BLaER1 treated with 17β-estradiol and CSF1 and Interleukin-3, amounts not matched to agents 10 nM and 100 nM (cell line): ENCODE data around the gene SLC18A3.
A peak's percentile ranks its signal among the peaks of the same experiment; 100 is the strongest.

ENCODE experiments used
- H3K27ac ChIP-seq, 11 experiments: shearing (Covaris generic); formaldehyde crosslinking; 2 replicates each; pipeline ENCODE4 v1.8.1; 2022
- H3K27me3 ChIP-seq, 11 experiments: shearing (Covaris generic); formaldehyde crosslinking; 2 replicates each; pipeline ENCODE4 v1.8.1; 2022
- H3K36me3 ChIP-seq, 11 experiments: shearing (Covaris generic); formaldehyde crosslinking; 2 replicates each; pipeline ENCODE4 v1.8.1; 2022
- H3K4me1 ChIP-seq, 10 experiments: shearing (Covaris generic); formaldehyde crosslinking; 2 replicates each; pipeline ENCODE4 v1.8.1; 2022
- H3K4me2 ChIP-seq, 11 experiments: shearing (Covaris generic); formaldehyde crosslinking; 2 replicates each; pipeline ENCODE4 v1.8.1; 2022
- H3K4me3 ChIP-seq, 10 experiments: shearing (Covaris generic); formaldehyde crosslinking; 2 replicates each; pipeline ENCODE4 v1.8.1; 2022
- H3K9ac ChIP-seq, 11 experiments: shearing (Covaris generic); formaldehyde crosslinking; 2 replicates each; pipeline ENCODE4 v1.8.1; 2022
- H3K9me3 ChIP-seq, 11 experiments: shearing (Covaris generic); formaldehyde crosslinking; replicated peaks in 1 of 11; 2 replicates each; pipeline ENCODE4 v1.8.1; 2022
- H4K20me1 ChIP-seq, 11 experiments: shearing (Covaris generic); formaldehyde crosslinking; 2 replicates each; pipeline ENCODE4 v1.8.1; 2022
- Cebpa-rat ChIP-seq, 11 experiments: shearing (Covaris generic); IDR thresholded peaks; 2 replicates each; pipeline ENCODE4 v1.8.1; 2022

The SLC18A3 gene

DNA sequence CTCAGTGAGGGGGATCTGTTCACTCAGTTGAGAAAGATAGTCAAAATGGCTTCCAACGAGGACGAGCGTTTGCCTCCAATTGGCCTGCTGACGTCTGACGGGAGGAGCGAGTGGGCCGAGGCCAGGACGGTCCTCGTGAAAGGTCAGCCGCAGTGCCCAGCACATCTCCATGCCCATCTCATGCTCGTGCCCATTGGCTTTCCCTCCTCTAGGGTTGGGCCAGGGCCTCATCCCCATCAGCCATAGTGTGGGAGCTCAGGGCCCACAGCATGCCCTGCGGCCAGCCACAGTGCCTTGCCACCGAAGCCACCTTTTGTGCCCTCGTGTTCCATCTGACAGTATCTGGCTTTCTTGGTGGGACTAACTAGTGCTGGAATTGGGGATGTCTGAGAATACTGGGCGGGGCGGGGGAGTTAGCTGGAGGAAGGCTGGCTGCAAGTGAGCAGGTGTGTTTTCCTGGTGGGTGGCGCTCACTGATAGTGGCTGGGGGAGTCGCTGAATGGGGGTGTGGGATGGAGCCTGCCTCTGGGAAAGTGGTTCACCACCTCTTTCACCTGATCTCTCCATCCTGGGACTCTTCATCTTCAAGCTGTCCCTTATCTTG, 17.6 kb downstream of the SLC18A3 start:
- Histone ChIP-seq H3K4me1 (peaks cover 0 to 4% (median 0%) of the 10 kb centered on the region in 10 experiments; a peak in 2 of 20 replicates), H3K27me3 (no peaks in the 10 kb centered on the region), H4K20me1 (no peaks in the 10 kb centered on the region), H3K9me3 (no peaks in the 10 kb centered on the region), H3K9ac (no peak overlapping the region), H3K4me3 (no peak overlapping the region), H3K36me3 (no peaks in the 10 kb centered on the region), H3K4me2 (no peak overlapping the region), H3K27ac (no peak overlapping the region)
- no peak for TF ChIP-seq Cebpa-rat (IDR thresholded peaks at IDR 0.05)

DNA sequence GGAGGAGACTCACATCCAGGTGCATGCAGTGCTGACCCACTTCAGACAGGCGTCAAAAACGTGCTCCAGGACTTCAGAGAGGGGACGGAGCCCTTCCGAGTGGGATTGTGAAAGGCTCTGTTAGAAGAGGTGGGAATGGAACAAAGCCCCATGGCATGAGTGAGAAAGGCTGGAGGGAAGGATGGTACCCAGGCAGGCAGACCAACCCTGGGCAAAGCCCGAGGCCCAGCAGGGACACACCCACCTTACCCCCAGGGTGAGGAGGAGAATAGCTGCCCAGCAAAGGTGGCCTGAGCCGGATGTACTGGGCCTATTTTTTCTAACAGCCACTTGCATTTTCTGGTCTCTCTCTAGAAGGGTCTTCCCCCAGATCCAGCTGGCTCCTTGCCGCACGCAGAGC, 18.5 kb downstream of the SLC18A3 start:
- TF ChIP-seq Cebpa-rat (IDR thresholded peaks at IDR 0.05) = no peak
- H4K20me1 ChIP-seq = no peaks in the 10 kb centered on the region
- H3K36me3 ChIP-seq = no peaks in the 10 kb centered on the region
- H3K4me3 ChIP-seq = no peak overlapping the region
- no peaks in the 10 kb centered on the region for H3K27me3 ChIP-seq
- no peak overlapping the region for H3K9ac ChIP-seq
- no peaks in the 10 kb centered on the region for H3K9me3 ChIP-seq
- H3K4me1 ChIP-seq = peaks cover 0 to 5% (median 0%) of the 10 kb centered on the region in 10 experiments; a peak in 3 of 20 replicates
- H3K27ac ChIP-seq = no peak overlapping the region
- no peak overlapping the region for H3K4me2 ChIP-seq

- no peak for TF ChIP-seq Cebpa-rat (IDR thresholded peaks at IDR 0.05)
- H3K9ac ChIP-seq = no peak overlapping the region
- peaks cover 0 to 9% (median 0%) of the 10 kb centered on the region in 10 experiments; a peak in 5 of 20 replicates for H3K4me1 ChIP-seq
- no peaks in the 10 kb centered on the region for H3K27me3 ChIP-seq
- H3K36me3 ChIP-seq = no peaks in the 10 kb centered on the region
- H3K27ac ChIP-seq = no peak overlapping the region
- H3K4me2 ChIP-seq = no peak overlapping the region
- no peaks in the 10 kb centered on the region for H3K9me3 ChIP-seq
- H3K4me3 ChIP-seq = no peak overlapping the region
- H4K20me1 ChIP-seq = no peaks in the 10 kb centered on the region
These were observed 19.3 kb downstream of the SLC18A3 start for GRCh38 chr10:49629431-49629881.

- Histone ChIP-seq H3K27me3 (no peaks in the 10 kb centered on the region), H3K4me1 (peaks cover 0 to 9% (median 0%) of the 10 kb centered on the region in 10 experiments; a peak in 5 of 20 replicates)
- no peak for TF ChIP-seq Cebpa-rat (IDR thresholded peaks at IDR 0.05)
These were observed 21.9 kb downstream of the SLC18A3 start for GRCh38 chr10:49631975-49632374.

GRCh38 chr10:49632406-49633317, 22.6 kb downstream of the SLC18A3 start:
- Histone ChIP-seq H3K9me3 (no peaks in the 10 kb centered on the region), H3K27ac (no peak overlapping the region), H3K4me3 (no peak overlapping the region), H3K27me3 (no peaks in the 10 kb centered on the region), H3K4me2 (no peak overlapping the region), H3K36me3 (no peaks in the 10 kb centered on the region), H3K9ac (no peak overlapping the region), H3K4me1 (peaks cover 0 to 9% (median 0%) of the 10 kb centered on the region in 10 experiments; a peak in 5 of 20 replicates), H4K20me1 (no peaks in the 10 kb centered on the region)
- no peak for TF ChIP-seq Cebpa-rat (IDR thresholded peaks at IDR 0.05)

More at GRCh38 chr10:49631975-49632374, 21.9 kb downstream of the SLC18A3 start:
- no peak overlapping the region for H3K4me2 ChIP-seq
- H3K36me3 ChIP-seq = no peaks in the 10 kb centered on the region
- H4K20me1 ChIP-seq = no peaks in the 10 kb centered on the region
- no peak overlapping the region for H3K4me3 ChIP-seq
- H3K9ac ChIP-seq = no peak overlapping the region
- no peak overlapping the region for H3K27ac ChIP-seq
- no peaks in the 10 kb centered on the region for H3K9me3 ChIP-seq

GRCh38 chr10:49633327-49634068, 23.4 kb downstream of the SLC18A3 start:
- no peak overlapping the region for H3K27ac ChIP-seq
- H3K4me3 ChIP-seq = no peak overlapping the region
- no peaks in the 10 kb centered on the region for H3K27me3 ChIP-seq
- no peaks in the 10 kb centered on the region for H3K9me3 ChIP-seq
- peaks cover 0 to 9% (median 0%) of the 10 kb centered on the region in 10 experiments; a peak in 5 of 20 replicates for H3K4me1 ChIP-seq
- H3K4me2 ChIP-seq = peak overlapping the region in 2 of 11 experiments; percentile 15 to 23; a peak in 1 of 22 replicates
- TF ChIP-seq Cebpa-rat (IDR thresholded peaks at IDR 0.05) = no peak
- no peak overlapping the region for H3K9ac ChIP-seq
- H4K20me1 ChIP-seq = no peaks in the 10 kb centered on the region
- H3K36me3 ChIP-seq = no peaks in the 10 kb centered on the region

DNA sequence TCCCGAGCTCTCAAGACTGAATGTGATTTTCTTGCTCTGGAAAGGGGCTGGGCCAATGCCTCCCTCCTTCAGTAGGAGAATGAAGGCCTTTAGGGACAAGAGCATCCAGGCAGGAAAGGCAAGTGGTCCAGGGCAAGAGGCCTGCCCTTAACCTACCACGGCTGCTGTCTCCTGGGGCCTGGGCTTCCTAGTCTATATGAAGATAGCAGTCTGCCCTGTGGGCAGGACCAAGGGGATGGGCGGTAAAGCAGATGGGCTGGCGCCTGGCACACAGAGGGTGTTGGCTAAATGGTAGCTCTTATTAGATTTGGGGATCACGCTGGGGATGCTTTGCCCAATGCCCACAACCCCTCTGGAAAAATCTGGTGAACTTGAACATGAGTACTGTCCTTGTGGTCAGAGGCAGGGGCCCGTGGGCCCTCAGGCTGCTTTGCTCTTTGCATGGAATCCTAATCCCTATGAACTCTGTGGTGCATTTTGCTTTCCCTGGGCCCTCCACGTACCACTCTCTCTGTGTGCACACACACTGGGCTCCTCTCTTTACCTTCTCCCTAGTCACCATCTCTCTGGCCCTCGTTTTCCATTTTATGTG, 24.1 kb downstream of the SLC18A3 start:
- no peak overlapping the region for H3K27ac ChIP-seq
- no peaks in the 10 kb centered on the region for H3K9me3 ChIP-seq
- no peaks in the 10 kb centered on the region for H4K20me1 ChIP-seq
- H3K4me3 ChIP-seq = no peak overlapping the region
- peak overlapping the region in 3 of 11 experiments; percentile 15 to 23 (median 16); a peak in 1 of 22 replicates for H3K4me2 ChIP-seq
- H3K9ac ChIP-seq = no peak overlapping the region
- H3K27me3 ChIP-seq = no peaks in the 10 kb centered on the region
- H3K36me3 ChIP-seq = no peaks in the 10 kb centered on the region
- peaks cover 0 to 9% (median 0%) of the 10 kb centered on the region in 10 experiments; a peak in 5 of 20 replicates for H3K4me1 ChIP-seq
- no peak for TF ChIP-seq Cebpa-rat (IDR thresholded peaks at IDR 0.05)

GRCh38 chr10:49642311-49642710, 32.2 kb downstream of the SLC18A3 start:
- no peak overlapping the region for H3K4me3 ChIP-seq

More at GRCh38 chr10:49642311-49642710, 32.2 kb downstream of the SLC18A3 start:
- Histone ChIP-seq H4K20me1 (no peaks in the 10 kb centered on the region), H3K9ac (no peak overlapping the region), H3K4me1 (peaks cover 0 to 38% (median 33%) of the 10 kb centered on the region in 10 experiments; a peak in 16 of 20 replicates), H3K27me3 (no peaks in the 10 kb centered on the region), H3K9me3 (no peaks in the 10 kb centered on the region), H3K36me3 (no peaks in the 10 kb centered on the region), H3K4me2 (no peak overlapping the region), H3K27ac (no peak overlapping the region)
- no peak for TF ChIP-seq Cebpa-rat (IDR thresholded peaks at IDR 0.05)
